Right lobe of liver (tissue), 6 donors: ENCODE data around the gene GALNT13. TPM values are rescaled to one million over a fixed set of nuclear protein-coding genes. Genes with fewer than 3 reads are reported as not detected.

Experiments
- ATAC-seq, 4 donors: fragments of 200-7000 bp; cut with Tn5 transposase; one replicate each; pipeline ENCODE4 v1.9.1; 2020; ENCODE audit warnings: mild to moderate bottlenecking in 4 of 4, moderate library complexity in 4 of 4
- DNase-seq, 3 donors: peaks; one replicate each; pipeline ENCODE4 v3.0.0-alpha.2; 2020
- H3K27ac ChIP-seq, 3 donors: fragments of 200-600 bp; one replicate each; pipeline ENCODE4 v1.8.0; 2022
- H3K27me3 ChIP-seq, 2 donors: fragments of 200-600 bp; one replicate each; pipeline ENCODE4 v1.8.0; 2022
- H3K36me3 ChIP-seq, 4 donors: fragments of 200-600 bp; sonication (generic) in 1 of 4; one replicate each; pipeline versions ENCODE4 v1.5.1 to v1.8.0; 2017 to 2022; ENCODE audit warnings: control low read depth in 1 of 4
- H3K4me1 ChIP-seq, 4 donors: fragments of 200-600 bp; sonication (generic) in 1 of 4; one replicate each; pipeline versions ENCODE4 v1.5.1 to v1.8.0; 2017 to 2022; ENCODE audit warnings: control low read depth in 1 of 4
- H3K4me3 ChIP-seq, 3 donors: fragments of 200-600 bp; one replicate each; pipeline ENCODE4 v1.8.0; 2022
- H3K9me3 ChIP-seq, 4 donors: fragments of 200-600 bp; sonication (generic) in 1 of 4; one replicate each; pipeline versions ENCODE4 v1.5.1 to v1.8.0; 2017 to 2022; ENCODE audit warnings: control low read depth in 1 of 4
- POLR2A ChIP-seq: fragments of 450-650 bp; IDR thresholded peaks from one replicate; pipeline ENCODE4 v1.6.1; 2017; ENCODE audit warnings: antibody characterized with exemption, mild to moderate bottlenecking
- WGBS: methylation state at CpG from one replicate; pipeline ENCODE4 v1.1.6; 2018; ENCODE audit warnings: low coverage, low lambda C conversion rate; ENCODE audit not compliant: insufficient coverage; ENCODE audit errors: missing lambda C conversion rate; 5-methylcytosine and 5-hydroxymethylcytosine counted together
- intact Hi-C, 2 donors: fragments of 100-400 bp; cut with DNase I; formaldehyde crosslinking; loops; one replicate each; pipeline versions ENCODE4 v1.11.2 to v1.14.1; 2022
- total RNA-seq, 6 experiments: library from RNA; depleted of rRNA in 2 of 6; stranded (reverse); fragments of >200 nt in 2 of 6; fragmentation: NEBNext Ultra II Directional in 3 of 6; extraction: Animal tissue kit (Norgen Biotek cat#: 25700) in 3 of 6; gene quantifications; one replicate each; pipeline versions ENCODE4 v1.1.0 to v1.2.4, GENCODE V29; 2016 to 2023
- TF ChIP-seq, protein P1 (sequence below), 4 donors: fragments of 200-600 bp in 3 of 4; fragments of 450-650 bp in 1 of 4; IDR thresholded peaks; one replicate each; pipeline versions ENCODE4 v1.5.1 to v1.8.0; 2016 to 2022; ENCODE audit warnings: antibody characterized with exemption in 4 of 4, mild to moderate bottlenecking in 2 of 4
- donor health status: DM: no; HTN: yes; CAD: no.
- donor health status: DM: no; HTN: no; CAD: no.
- donor health status: DM: no; HTN: no; CAD: no.
- donor health status: DM: no; HTN: yes; CAD: no.
- donor health status: DM: no; HTN: yes; CAD: no.

The GALNT13 gene
- total RNA-seq, 6 experiments from 2014 or later = not detected

DNA sequence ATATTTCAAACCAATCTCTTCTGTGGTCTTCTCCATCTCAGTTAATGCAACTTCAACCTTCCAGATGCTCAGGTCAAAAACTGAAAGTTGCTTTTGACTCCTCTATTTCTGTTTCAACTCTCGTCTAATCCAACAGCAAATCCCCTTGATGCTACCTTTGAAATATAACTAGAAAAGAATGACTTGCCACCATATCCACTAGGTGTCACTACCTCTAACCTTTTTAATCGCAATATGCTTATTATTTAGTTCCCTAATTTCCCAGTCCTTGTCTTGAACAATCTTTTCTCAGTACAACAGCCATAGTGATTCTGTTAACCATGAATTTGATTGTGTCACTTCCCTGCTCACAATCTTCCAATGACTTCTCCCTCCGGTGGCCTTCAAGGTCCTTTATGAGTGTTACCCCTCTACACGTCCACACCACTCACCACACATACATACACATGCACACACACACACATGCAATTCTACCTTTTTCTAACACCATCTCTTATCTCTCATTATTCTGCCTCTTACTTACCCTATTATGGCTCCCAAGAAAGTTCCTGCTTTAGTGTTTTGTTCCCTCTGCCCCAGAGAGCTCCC is 581.3 kb downstream of the GALNT13 start:
- Histone ChIP-seq H3K4me3 (no peak overlapping the region), H3K4me1 (peaks cover 0 to 58% (median 8%) of the 10 kb centered on the region in 4 donors), H3K9me3 (no peaks in the 10 kb centered on the region), H3K27ac (no peak overlapping the region), H3K27me3 (no peaks in the 10 kb centered on the region), H3K36me3 (no peaks in the 10 kb centered on the region)
- WGBS = 37% methylated on average over 4 of the region's 4 CpGs
- intact Hi-C loops = no loop called here
- TF ChIP-seq, protein P1, sequence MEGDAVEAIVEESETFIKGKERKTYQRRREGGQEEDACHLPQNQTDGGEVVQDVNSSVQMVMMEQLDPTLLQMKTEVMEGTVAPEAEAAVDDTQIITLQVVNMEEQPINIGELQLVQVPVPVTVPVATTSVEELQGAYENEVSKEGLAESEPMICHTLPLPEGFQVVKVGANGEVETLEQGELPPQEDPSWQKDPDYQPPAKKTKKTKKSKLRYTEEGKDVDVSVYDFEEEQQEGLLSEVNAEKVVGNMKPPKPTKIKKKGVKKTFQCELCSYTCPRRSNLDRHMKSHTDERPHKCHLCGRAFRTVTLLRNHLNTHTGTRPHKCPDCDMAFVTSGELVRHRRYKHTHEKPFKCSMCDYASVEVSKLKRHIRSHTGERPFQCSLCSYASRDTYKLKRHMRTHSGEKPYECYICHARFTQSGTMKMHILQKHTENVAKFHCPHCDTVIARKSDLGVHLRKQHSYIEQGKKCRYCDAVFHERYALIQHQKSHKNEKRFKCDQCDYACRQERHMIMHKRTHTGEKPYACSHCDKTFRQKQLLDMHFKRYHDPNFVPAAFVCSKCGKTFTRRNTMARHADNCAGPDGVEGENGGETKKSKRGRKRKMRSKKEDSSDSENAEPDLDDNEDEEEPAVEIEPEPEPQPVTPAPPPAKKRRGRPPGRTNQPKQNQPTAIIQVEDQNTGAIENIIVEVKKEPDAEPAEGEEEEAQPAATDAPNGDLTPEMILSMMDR (IDR thresholded peaks at IDR 0.05) = peak; percentile 38 to 64 (median 59)
- no peak for TF ChIP-seq POLR2A
- ATAC-seq (peak; percentile 59 to 68 (median 67)), DNase-seq (no peak)

DNA sequence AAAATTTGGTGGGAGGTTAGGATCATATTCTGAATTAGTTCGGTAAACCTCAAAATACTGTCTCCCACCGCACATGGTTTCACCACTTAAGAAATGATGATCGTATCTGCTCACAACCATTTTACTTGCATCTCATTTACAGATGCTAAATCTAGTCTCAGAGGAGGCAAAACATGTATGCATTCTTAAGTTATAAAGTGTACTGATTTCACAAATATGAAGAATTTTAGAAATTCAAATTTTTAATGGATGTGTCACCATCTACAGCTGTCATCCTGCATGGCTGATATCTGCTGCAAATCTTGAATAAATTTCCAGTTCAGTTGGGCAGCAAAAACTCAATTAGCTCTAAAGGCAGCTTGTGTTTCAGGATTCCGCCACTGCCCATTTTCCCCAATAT is 583.4 kb downstream of the GALNT13 start:
- H3K4me3 ChIP-seq = no peak overlapping the region
- no peak overlapping the region for H3K27ac ChIP-seq
- peaks cover 0 to 41% (median 0%) of the 10 kb centered on the region in 4 donors for H3K4me1 ChIP-seq
- 93% methylated on average over 4 of the region's 4 CpGs for WGBS
- H3K36me3 ChIP-seq = no peaks in the 10 kb centered on the region
- no peaks in the 10 kb centered on the region for H3K9me3 ChIP-seq
- no peaks in the 10 kb centered on the region for H3K27me3 ChIP-seq
- no peak for ATAC-seq
- TF ChIP-seq POLR2A = no peak
- TF ChIP-seq, protein P1 (IDR thresholded peaks at IDR 0.05) = no peak
- no peak for DNase-seq
- intact Hi-C loops = no loop called here

DNA sequence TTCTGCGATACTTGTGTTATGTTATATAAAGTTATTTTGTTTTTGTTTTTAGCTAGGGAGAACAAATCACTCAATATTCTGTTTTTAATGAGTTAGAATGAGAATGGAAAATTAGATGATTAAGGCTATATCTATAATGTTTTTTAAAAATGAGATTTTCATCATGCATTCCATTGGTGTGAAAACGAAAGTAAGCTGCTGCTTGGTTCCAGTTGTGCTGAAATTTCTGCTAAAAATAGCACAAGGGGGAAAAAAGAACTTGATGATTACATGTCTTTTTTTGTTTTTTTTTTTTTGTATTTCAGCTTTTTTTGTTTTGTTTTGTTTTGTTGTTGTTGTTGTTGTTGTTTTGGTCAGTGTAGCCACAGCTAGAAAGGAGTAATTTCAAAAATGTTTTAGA is 584.1 kb downstream of the GALNT13 start:
- WGBS = 38% methylated on average over 2 of the region's 2 CpGs
- H3K36me3 ChIP-seq = no peaks in the 10 kb centered on the region
- H3K9me3 ChIP-seq = no peaks in the 10 kb centered on the region
- peak overlapping the region in 2 of 3 donors; percentile 9 to 22 for H3K4me3 ChIP-seq
- intact Hi-C loops = no loop called here
- TF ChIP-seq, protein P1 (IDR thresholded peaks at IDR 0.05) = no peak
- no peak for TF ChIP-seq POLR2A
- H3K4me1 ChIP-seq = peaks cover 0 to 35% (median 0%) of the 10 kb centered on the region in 4 donors
- H3K27ac ChIP-seq = no peak overlapping the region
- DNase-seq (no peak), ATAC-seq (peak in 2 of 4 donors; percentile 39 to 44)
- H3K27me3 ChIP-seq = no peaks in the 10 kb centered on the region

DNA sequence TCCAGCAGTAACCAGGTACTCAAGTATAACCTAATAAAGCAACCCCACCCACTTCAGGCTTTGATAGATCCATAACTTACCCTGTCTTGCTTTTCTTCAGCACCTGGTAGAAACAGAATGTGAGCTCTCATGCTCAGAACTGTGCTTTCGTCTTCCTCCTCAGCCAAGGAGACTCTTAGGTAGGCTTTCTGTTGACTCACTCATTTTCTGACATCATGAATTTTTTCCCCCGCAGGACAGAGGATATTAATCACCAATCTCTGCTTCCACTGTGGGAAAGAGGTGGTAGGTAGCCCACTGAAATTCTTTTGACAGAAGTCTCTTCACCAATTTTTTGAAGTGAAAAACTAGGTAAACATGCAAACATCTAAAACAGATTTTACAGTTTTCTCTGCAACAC is 585.6 kb downstream of the GALNT13 start:
- 77% methylated on average over 2 of the region's 2 CpGs for whole genome bisulfite sequencing
- intact Hi-C loops = no loop called here
- ATAC-seq = no peak

More for the DNA sequence above, 585.6 kb downstream of the GALNT13 start:
- H3K27ac ChIP-seq = no peak overlapping the region
- H3K36me3 ChIP-seq = no peaks in the 10 kb centered on the region
- no peak overlapping the region for H3K4me3 ChIP-seq
- DNase-seq = no peak
- H3K4me1 ChIP-seq = peaks cover 0 to 30% (median 0%) of the 10 kb centered on the region in 4 donors
- H3K27me3 ChIP-seq = no peaks in the 10 kb centered on the region
- no peak for TF ChIP-seq POLR2A
- TF ChIP-seq, protein P1 (IDR thresholded peaks at IDR 0.05) = no peak
- no peaks in the 10 kb centered on the region for H3K9me3 ChIP-seq
